Upper lobe of left lung (tissue), 4 donors: ENCODE measurements around the gene ADCY2.

Source experiments
- POLR2A ChIP-seq, 4 donors: fragments of 450-650 bp; IDR thresholded peaks; one replicate each; pipeline ENCODE4 v1.5.1; 2016 to 2017; ENCODE audit warnings: antibody characterized with exemption in 4 of 4, mild to moderate bottlenecking in 2 of 4
- POLR2AphosphoS5 ChIP-seq, 2 donors: sonication (generic); formaldehyde crosslinking; IDR thresholded peaks; one replicate each; pipeline ENCODE4 v1.5.1; 2017; ENCODE audit warnings: antibody characterized with exemption in 2 of 2
- TF ChIP-seq, protein P1 (sequence below), 6 experiments: fragments of 450-650 bp in 4 of 6; fragments of 200-600 bp in 2 of 6; sonication (generic) in 2 of 6; IDR thresholded peaks; one replicate each; pipeline ENCODE4 v1.5.1; 2016 to 2019; ENCODE audit warnings: antibody characterized with exemption in 6 of 6

DNA sequence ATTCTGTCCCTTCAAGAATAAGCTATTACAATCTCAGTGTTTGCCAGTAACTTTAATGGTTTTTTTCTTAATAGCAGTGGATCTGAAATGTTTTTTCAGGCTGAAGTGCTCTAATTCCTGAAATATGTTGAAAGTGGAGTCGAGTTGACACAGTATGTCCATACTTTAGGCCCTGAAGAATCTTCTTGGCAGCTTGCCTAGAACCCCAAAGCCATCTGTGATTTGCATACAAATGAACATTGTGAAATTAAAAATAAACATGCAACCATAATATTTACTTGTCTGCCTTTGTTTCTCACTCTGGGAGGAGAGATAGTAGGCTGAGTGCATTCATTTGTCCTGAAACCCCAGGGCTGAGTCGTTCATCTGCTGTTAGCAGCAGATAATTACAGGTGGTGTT lies 152.7 kb downstream of the ADCY2 start:
- TF ChIP-seq, protein P1, sequence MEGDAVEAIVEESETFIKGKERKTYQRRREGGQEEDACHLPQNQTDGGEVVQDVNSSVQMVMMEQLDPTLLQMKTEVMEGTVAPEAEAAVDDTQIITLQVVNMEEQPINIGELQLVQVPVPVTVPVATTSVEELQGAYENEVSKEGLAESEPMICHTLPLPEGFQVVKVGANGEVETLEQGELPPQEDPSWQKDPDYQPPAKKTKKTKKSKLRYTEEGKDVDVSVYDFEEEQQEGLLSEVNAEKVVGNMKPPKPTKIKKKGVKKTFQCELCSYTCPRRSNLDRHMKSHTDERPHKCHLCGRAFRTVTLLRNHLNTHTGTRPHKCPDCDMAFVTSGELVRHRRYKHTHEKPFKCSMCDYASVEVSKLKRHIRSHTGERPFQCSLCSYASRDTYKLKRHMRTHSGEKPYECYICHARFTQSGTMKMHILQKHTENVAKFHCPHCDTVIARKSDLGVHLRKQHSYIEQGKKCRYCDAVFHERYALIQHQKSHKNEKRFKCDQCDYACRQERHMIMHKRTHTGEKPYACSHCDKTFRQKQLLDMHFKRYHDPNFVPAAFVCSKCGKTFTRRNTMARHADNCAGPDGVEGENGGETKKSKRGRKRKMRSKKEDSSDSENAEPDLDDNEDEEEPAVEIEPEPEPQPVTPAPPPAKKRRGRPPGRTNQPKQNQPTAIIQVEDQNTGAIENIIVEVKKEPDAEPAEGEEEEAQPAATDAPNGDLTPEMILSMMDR (IDR thresholded peaks at IDR 0.05): no peak
- TF ChIP-seq POLR2A (IDR thresholded peaks at IDR 0.05): no peak
- no peak for TF ChIP-seq POLR2AphosphoS5 (IDR thresholded peaks at IDR 0.05)
